HG02571 (cell line): ENCODE data around the gene UGT1A6.
"Not testable (repeated sequence)": the region's sequence is repeated elsewhere in the genome, so short reads cannot be mapped to it uniquely, and the experiment has no call there.

Source experiments
- ATAC-seq: cut with Tn5 transposase; IDR thresholded peaks from one replicate; pipeline ENCODE4 v1.9.1; 2021; ENCODE audit warnings: mild to moderate bottlenecking, moderate library complexity; ENCODE audit not compliant: unreplicated experiment

Gene UGT1A6

DNA sequence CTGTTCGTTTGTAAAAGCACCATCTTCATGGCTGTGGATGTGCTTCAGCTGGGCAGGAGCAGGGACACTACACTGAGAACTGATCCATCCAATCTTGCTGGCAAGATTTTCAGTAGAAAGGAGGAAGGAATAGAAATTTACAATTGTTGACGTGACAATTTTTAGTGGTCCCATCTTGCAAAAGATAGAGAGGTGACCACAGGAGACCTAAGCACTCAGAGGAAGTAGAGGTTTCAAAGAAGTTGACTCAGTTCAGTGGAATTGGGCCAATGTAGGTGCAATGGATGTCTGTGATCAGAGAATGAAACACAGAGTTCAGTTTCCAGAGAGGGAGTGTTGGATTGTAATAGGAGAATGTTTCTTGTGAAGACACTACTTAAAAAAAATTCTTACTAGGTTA lies 21.4 kb downstream of the UGT1A6 start:
- no peak for ATAC-seq

DNA sequence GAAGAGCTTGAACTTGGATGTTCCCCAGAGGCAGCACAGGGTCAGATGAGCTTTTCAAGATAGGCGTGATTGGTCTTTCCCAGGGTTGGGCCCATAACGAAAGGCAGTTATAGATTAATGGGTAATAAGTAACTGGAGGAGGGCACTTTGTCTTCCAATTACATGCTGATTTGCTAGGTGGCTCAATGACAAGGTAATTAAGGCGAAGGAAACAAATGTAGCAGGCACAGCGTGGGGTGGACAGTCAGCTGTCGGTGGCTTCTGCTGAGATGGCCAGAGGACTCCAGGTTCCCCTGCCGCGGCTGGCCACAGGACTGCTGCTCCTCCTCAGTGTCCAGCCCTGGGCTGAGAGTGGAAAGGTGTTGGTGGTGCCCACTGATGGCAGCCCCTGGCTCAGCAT lies 25.9 kb downstream of the UGT1A6 start, which contains the start of gene UGT1A4:
Gene UGT1A4, plus strand, starts transcription at position 185 of the 400 bp plus-strand sequence. Its CDS starts 85 bp downstream, at position 270.
- ATAC-seq = no peak

DNA sequence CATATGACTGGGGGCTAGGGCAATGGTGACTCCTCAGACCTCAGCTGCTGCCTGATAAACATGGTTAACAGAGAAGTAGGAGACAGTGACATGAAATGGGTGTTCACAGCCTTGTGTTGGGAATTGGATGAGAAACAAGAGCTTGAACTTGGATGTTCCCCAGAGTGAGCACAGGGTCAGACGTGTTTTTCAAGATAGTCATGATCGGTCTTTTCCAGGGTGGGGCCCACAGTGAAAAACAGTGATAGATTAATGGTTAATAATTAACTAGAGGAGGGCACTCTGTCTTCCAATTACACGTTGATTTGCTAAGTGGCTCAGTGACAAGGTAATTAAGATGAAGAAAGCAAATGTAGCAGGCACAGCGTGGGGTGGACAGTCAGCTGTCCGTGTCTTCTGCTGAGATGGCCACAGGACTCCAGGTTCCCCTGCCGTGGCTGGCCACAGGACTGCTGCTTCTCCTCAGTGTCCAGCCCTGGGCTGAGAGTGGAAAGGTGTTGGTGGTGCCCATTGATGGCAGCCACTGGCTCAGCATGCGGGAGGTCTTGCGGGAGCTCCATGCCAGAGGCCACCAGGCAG lies 36.1 kb downstream of the UGT1A6 start, which contains the start of gene UGT1A3:
Gene UGT1A3, plus strand, starts transcription at position 320 of the 579 bp plus-strand sequence. Its CDS starts 85 bp downstream, at position 405.
- no peak for ATAC-seq

DNA sequence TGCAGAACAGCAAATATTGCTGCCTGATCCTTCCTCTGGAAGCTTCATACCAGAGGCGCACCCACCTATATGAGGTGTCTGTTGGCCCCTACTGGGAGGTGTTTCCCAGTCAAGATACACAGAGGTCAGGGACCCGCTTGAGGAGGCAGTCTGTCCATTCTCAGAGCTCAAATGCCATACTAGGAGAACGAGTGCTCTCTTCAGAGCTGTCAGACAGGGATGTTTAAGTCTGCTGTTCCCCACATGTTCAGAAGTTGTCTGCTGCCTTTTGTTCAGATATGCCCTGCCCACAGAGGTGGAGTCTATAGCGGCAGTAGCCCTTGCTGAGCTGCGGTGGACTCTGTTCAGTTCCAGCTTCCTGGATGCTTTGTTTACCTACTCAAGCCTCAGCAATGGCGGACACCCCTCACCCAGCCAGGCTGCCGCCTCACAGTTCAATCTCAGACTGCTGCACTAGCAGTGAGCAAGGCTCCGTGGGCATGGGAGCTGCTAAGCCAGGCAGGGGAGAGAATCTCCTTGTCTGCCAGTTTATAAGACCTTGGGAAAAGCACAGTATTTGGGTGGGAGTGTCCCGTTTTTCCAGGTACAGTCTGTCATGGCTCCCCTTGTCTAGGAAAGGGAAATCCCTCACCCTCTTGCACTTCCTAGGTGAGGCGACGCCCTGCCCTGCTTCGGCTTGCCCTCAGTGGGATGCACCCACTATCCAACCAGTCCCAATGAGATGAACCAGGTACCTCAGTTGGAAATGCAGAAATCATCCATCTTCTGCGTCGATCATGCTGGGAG lies 44.4 kb downstream of the UGT1A6 start:
- not testable (repeated sequence) for ATAC-seq

DNA sequence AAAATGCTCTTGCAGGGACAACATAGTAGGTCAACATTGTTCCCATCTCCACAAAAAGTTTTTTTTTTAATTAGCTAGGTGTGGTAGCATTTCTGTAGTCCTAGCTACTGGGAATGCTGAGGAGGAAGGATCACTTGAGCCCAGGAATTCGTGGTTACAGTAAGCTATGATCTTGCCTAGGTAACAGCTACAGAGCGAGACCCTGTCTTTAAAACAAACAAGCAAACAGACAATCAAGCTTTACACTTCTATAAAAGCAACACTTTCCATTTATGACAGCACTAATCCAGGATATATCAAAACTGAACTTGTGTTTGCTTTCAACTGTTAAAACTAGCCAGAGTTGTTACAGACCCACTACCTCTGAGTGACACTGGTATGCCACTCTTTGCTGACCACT lies 48.2 kb downstream of the UGT1A6 start:
- ATAC-seq = no peak

DNA sequence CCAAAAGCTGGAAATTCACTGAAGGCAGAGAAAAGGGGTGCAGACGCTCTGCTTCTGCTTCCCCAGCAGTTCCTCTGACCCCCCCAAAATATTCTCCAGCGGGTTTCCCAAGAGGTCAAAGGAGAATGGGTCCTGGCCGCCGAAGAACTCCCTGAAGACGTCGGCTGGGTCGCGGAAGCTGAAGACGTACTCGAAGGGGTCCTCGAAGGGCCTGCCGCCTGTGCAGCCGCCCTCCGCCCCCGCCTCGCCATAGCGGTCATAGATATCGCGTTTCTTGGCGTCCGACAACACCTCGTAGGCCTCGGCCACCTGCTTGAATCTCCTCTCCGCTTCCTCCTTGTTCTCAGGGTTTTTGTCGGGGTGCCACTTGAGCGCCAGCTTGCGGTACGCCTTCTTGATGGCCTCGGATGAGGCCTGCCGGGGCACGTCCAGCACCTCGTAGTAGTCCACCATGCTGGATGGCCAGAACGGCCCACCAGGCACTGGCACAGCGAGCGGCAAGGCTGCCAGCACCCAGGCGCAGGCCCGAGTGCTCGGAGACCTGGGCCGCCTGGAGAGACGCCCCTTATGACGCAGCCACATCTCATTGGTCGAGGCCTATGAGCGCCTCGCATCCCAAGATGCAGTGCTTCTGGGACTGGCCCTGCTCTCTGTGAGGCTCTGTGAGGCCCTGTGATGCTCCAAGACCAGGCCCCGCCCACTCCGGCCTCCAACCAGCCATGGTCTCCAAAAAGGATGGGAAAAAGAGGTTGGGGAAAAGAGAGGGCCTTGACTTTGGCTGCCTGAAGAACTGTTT lies 51.0 kb downstream of the UGT1A6 start:
- ATAC-seq = no peak

DNA sequence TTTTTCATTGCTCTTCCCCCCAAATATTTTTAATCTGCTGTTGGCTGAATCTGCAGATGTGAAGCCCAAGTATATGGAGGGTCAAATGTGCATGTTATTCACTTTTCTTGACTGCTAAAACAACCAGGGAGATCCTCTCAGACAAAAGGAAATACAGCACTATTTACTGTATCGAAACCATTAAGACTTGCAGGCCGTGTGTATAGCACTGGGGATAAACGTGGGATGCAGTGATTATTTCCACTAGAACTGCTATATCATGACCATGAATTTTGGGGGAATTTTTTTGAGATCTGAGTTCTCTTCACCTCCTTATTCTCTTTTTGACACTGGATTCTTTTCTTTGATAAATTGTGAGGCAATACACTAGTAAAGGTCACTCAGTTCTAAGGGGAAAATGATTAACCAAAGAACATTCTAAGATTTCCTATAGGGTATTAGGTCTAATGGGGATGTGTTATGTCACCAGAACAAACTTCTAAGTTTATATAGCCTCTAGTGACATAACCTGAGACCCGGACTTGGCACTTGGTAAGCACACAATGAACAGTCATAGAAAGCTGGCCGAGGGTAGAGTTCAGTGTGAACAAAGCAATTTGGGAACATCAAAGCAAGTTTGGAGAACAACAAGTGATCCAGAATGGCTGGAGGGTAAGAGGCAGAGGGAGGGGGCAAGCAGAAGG lies 52.5 kb downstream of the UGT1A6 start:
- ATAC-seq = no peak

DNA sequence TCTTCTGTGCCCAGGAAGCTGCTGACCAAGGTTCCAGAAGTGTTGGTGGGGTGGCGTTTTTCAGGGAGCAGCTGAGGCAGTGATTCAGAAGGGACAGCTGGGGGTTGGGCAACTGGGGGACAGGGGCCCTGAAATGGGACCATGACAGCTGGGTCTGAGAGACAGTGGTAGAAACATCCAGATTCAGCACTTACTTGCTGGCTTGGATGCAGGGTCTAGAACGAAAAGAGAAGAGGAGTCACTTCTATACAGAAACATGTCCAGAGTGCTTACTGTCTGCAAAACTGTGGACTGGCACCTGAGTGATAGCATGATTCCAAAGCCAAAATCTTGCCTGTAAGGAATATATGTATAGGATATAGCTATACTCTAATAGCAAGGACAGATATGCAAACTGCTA lies 53.1 kb downstream of the UGT1A6 start:
- ATAC-seq = not testable (repeated sequence)

DNA sequence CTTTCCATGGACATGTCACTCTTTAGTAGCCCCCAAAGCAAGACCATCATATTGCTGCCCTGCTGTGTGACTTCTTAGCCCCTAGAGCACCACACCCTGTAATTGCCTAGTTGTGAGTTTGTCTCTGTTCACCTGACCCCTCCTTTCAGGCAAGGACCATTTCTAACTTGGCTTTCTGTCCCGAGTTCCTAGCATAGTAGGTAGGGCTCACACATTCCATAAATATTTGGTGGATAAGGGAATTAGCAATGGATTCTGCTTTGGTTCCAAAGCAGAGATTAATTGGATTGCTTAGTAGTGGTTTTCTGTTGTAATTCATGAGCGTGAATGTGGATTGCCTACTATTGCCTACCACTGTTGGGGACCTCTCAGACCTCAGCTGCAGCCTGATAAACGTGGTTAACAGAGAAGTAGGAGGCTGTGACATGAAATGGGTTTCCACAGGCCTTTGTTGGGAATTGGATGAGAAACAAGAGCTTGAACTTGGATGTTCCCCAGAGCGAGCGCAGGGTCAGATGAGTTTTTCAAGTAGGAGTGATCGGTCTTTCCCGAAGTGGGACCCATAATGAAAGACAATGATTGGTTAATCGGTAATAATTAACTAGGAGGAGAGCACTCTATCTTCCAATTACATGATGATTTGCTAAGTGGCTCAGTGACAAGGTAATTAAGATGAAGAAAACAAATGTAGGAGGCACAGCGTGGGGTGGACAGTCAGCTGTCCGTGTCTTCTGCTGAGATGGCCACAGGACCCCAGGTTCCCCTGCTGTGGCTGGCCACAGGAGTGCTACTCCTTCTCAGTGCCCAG lies 54.0 kb downstream of the UGT1A6 start:
- no peak for ATAC-seq

DNA sequence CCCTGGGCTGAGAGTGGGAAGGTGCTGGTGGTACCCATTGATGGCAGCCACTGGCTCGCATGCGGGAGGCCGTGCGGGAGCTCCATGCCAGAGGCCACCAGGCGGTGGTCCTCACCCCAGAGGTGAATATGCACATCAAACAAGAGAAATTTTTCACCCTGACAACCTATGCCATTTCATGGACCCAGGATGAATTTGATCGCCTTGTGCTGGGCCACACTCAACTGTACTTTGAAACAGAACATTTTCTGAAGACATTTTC lies 54.5 kb downstream of the UGT1A6 start:
- ATAC-seq = no peak

DNA sequence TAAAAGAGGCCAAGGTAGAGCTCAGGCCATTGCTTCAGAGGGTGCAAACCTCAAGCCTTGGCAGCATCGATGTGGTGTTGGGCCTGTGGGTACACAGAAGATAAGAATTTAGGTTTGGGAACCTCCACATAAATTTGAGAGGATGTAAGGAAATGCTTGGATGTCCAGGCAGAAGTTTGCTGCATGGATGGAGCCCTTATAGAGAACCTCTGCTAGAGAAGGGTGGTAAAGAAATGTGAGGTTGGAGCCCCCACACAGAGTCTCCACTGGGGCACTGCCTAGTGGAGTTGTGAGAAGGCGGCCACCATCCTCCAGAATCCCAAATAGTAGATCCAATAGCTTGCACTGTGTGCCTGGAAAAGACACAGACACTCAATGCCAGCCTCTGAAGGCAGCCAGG lies 58.0 kb downstream of the UGT1A6 start:
- not testable (repeated sequence) for ATAC-seq

DNA sequence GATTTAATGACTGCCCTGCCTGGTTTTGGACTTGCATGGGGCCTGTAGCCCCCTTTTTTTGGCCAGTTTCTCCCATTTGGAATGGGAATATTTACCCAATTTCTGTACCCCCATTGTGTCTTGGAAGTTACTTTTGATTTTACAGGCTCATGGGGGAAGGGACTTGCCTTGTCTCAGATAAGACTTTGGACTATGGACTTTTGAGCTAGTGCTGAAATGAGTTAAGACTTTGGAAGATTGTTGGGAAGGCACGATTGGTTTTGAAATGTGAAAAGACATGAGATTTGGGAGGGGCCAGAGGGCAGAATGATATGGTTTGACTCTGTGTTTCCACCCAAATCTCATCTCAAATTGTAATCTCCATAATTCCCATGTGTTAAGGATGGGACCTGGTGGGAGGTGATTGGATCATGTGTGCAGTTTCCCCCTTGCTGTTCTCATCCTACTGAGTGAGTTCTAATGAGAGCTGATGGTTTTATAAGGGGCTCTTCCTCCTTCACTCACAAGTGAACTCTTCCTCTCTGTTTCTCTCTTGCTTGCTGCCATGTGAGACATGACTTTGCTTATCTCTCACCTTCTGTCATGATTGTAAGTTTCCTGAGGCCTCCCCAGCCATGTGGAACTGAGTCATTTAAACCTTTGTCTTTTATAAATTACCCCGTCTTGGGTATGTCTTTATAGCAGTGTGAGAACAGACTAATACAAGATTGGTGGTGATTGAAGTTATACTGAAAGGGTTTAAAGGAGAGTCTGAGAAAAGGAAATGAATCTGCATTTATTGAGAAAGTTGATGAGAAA lies 58.7 kb downstream of the UGT1A6 start:
- not testable (repeated sequence) for ATAC-seq

DNA sequence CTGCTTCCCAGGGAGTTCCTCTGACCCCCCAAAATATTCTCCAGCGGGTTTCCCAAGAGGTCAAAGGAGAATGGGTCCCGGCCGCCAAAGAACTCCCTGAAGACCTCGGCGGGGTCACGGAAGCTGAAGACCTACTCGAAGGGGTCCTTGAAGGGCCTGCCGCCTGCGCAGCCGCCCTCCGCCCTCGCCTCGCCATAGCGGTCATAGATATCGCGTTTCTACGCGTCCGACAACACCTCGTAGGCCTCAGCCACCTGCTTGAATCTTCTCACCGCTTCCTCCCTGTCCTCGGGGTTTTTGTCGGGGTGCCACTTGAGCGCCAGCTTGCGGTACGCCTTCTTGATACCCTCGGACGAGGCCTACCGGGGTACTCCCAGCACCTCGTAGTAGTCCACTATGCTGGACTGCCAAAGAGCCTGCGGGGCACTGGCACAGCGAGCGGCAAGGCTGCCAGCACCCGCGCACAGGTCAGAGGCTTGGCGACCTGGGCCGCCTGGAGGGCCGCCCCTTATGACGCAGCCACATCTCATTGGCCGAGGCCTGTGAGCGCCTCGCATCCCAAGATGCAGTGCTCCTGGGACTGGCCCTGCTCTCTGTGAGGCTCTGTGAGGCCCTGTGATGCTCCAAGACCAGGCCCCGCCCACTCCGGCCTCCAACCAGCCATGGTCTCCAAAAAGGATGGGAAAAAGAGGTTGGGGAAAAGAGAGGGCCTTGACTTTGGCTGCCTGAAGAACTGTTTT lies 62.4 kb downstream of the UGT1A6 start:
- ATAC-seq = no peak

DNA sequence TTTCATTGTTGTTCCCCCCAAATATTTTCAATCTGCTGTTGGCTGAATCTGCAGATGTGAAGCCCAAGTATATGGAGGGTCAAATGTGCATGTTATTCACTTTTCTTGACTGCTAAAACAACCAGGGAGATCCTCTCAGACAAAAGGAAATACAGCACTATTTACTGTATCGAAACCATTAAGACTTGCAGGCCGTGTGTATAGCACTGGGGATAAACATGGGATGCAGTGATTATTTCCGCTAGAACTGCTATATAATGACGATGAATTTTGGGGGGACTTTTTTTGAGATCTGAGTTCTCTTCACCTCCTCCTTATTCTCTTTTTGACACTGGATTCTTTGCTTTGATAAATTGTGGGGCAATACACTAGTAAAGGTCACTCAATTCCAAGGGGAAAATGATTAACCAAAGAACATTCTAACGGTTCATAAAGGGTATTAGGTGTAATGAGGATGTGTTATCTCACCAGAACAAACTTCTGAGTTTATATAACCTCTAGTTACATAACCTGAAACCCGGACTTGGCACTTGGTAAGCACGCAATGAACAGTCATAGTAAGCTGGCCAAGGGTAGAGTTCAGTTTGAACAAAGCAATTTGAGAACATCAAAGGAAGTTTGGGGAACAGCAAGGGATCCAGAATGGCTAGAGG lies 63.9 kb downstream of the UGT1A6 start:
- no peak for ATAC-seq

DNA sequence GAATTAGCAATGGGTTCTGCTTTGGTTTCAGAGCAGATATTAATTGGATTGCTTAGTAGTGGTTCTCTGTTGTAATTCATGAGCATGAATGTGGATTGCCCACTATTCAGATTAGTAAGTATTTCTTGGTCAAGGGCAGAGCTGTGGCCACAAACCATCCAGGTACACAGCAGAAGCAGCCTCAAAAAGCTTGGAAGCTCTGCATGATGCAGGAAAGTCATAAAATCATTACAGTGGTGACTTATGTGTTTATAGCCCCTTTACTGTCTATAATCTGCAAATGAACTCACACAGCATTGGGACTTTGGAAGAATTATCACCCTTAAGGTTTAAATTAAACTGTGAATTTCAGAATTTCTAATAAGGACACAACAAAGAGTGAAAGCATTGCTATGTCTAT lies 65.5 kb downstream of the UGT1A6 start:
- ATAC-seq = no peak

DNA sequence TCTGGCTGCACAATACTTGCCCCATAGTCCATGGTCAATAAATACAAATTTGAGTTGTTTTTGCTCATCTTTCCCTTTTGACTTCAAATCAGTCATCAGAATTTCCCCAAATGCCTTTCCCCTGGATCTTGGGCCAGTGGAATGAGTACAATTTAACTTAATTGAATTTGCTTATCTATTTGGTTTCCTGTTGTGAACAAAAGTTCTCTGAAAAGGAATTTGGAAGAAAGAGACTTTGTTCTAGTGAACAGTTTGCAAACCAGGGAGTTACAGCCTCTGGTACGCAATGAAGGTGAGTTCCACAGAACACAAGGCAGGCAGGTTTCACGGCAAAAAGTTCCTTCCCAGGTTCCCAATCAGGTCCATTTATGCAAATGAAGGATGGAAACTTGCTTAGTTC lies 66.2 kb downstream of the UGT1A6 start:
- no peak for ATAC-seq

DNA sequence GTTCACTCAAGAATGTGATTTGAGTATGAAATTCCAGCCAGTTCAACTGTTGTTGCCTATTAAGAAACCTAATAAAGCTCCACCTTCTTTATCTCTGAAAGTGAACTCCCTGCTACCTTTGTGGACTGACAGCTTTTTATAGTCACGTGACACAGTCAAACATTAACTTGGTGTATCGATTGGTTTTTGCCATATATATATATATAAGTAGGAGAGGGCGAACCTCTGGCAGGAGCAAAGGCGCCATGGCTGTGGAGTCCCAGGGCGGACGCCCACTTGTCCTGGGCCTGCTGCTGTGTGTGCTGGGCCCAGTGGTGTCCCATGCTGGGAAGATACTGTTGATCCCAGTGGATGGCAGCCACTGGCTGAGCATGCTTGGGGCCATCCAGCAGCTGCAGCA lies 67.4 kb downstream of the UGT1A6 start, which contains the start of gene UGT1A1:
Gene UGT1A1, plus strand, starts transcription at position 228 of the 400 bp plus-strand sequence. Its CDS starts 18 bp downstream, at position 246.
- no peak for ATAC-seq

DNA sequence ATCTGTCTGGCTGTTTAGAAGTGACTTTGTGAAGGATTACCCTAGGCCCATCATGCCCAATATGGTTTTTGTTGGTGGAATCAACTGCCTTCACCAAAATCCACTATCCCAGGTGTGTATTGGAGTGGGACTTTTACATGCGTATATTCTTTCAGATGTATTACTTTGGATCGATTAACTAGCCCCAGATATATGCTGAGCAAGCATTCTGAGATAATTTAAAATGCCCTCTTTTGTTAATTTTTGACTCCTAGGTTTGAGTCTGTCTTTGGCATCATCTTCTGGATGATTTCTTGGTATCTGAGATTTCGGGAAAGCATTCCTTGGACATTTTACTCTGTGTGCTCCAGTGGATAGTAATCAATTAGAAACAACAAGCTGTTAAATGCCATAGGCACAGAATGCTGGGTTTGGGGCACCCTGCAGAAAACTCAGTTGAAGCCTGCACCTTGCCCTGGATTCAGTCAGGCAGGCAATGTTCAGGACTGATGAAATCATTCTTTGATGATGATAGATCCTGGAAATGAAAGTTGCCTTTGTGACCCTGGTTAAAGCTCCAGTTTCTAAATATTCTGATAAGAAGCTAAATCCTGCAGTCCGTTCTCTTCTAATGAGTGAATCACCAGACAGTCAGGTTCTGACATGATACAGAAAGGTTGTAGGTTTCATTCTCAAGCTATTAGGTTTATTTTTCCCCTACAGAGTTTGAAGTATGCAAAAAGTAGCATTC lies 68.5 kb downstream of the UGT1A6 start:
- ATAC-seq = no peak
